GM19452 (cell line): ENCODE results near the gene SLC37A1.

Experiments
- ATAC-seq: cut with Tn5 transposase; IDR thresholded peaks from one replicate; pipeline ENCODE4 v1.9.1; 2021; ENCODE audit not compliant: unreplicated experiment

The SLC37A1 gene

DNA sequence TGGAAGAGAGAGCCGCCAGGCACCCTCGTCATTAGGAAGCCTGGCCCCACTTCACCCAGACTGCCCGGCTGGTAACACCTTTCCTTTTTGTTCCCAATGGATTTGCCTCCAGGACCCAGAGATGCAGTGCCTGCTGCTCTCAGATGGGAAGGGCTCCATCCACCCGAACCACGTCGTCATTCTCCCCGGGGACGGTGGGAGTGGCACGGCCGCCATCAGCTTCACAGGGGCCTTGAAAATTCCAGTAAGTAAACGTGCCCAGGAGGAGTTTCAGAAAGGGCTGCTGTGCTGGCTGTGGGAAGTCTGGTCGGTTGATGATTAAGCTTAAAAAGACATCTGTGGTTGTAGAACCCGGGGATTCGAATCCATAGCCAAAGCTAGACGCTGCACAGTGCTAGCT, 45.2 kb downstream of the SLC37A1 start:
- no peak for ATAC-seq

DNA sequence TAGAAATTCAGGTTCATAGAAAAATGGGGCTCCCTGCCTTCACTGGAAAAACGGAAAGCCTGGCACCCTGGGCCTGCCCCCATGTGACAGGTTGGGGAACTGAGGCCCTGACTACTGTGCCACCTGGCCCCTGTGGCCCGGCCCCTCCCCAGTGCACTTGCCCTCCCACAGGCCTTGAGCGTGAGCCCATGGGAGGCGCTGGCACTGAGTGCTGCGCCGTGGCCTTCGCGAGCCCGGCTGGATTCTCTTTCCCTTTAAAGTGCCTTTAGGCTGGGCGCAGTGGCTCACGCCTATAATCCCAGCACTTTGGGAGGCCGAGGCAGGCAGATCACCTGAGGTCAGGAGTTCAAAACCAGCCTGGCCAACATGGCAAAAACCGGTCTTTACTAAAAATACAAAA, 45.7 kb downstream of the SLC37A1 start:
- no peak for ATAC-seq

DNA sequence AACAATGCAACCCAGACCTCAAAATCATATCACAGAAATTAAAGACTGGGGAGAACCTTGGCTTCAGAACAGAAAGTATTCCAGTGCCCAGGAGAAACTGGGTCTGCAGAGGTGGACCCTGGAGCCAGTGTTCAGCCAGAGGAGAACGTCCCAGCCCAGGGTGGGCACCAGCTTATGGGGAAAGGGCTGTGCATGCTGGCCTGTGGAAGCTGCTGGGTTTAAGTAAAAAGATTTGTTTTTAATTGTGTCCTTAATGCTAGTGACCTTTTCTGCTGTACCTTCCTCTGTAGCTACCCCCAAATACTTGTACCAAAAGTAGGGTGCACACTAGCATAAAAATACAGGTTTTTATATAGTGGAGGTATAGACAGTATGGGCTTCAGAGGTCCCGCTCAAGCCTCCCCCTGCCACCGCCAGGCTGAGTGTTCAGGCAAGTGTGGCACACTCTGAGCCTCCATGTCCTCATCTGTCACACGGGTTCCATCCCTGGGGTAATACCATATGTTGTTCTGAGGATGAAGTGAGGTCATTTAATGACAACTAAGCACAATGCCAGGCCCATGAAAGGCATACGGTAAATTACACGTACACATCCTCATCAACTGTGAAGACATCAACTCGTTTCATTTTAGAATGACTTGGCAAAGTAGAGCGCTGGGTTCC, 47.0 kb downstream of the SLC37A1 start:
- no peak for ATAC-seq

DNA sequence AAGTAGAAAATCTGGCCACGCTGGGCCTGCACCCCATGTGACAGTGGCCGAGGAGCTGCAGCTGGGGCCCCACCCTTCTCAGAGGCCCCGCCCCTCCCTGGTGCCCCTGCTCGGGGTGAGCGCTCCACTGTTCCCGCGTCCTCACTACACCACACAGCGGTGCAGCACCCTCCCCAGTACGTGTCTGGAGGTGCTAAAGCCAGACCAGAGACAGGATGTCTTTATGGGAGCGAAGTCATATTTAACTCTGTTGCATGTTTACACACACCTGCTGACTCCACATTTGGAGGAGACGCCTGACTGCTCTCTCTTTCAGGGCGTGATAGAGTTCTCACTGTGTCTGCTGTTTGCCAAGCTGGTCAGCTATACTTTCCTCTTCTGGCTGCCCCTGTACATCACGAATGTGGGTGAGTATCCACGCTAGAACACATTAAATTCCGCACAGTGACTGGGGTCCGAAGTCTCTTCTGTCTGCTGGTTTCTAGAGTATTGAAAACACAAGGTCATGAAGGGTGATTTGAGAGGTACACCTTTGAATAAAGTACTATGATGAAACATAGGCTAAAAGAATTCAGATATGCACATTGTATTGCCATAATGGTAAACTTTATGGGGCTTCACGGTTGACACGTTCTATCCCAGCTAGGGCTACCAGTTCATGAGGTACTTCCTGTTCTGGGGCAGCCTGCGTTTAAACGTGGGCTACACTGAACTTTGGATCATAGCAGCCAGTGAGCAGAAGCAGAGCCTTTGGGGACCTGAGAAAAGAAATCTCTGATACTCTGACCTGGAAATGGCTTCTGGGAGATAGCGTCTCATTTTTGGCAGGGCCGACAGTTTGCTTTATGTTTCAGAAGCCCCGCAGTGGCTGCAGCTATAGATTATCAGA, 48.4 kb downstream of the SLC37A1 start:
- no peak for ATAC-seq

DNA sequence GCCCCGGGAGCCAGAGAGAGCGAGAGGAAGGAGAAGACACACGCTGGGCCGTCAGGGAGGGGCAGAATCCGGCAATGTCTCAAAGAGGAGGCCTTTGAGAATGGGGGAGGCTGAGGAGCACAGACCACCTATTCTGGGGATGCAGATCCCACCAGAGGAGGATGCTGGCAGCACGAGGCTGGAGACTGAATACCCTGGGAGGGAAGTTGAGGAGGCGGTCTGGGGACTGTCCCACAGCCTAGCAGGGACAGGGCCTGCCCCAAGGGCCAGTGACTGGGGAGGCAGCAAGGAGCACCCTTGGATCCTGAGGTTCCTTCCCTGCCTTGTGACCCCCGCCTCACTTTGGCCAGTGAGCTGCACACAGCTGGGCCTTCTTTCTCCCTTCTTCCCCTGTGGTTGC, 49.2 kb downstream of the SLC37A1 start:
- ATAC-seq: no peak

DNA sequence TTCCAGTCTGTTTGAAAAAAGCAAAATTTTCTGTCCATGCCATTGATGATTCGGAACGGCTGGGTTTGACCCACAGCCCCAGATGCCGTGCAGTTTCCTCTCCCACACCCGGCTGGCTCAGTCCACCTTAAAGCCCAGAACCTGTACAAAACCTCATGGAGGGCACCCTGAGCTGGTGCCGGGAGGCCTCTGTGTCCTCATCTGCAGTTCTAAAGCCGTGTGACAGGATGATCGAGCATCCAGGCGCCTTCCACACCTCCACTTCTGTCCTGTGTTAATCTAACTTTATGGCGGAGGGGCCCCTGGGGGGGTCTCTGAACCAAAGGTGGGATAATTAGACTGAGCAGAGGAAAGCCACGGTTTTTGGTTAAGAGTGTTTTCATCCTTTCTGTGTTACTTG, 49.6 kb downstream of the SLC37A1 start:
- ATAC-seq: no peak

DNA sequence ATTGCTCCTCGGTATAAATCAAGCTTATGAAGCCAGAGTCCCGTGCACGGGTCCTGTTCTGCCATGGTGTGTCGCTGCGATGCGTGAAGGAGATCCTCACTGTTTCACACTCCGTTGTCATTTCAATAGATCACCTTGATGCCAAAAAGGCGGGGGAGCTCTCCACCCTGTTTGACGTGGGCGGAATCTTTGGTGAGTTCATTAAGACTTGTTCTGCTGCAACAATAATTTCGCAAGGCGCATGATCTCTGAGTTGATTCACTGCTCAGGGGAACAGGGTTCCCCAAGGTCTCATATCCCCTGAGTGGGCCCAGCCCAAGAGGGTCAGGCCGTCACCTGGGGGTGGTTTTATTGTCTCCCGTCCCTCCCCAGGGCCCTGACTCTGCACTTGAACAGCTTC, 50.0 kb downstream of the SLC37A1 start:
- no peak for ATAC-seq

DNA sequence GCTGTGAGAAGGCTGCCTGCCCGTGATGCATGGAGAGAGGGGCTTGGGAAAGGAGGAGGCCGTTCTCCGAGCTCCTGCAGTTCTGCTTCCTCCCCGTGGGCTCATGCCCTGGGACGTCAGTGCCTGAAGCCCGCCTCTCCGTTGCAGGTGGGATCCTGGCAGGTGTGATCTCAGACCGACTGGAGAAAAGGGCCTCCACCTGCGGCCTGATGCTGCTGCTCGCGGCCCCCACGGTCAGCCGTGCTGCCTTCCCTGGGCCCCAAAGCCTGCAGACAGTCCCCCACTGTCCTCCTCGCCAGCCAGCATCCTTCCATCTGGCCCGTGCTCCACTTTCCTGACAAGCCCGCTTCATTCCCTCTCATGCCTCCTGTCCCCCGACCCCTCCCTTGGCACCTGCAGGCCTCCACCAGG, 50.9 kb downstream of the SLC37A1 start:
- no peak for ATAC-seq

DNA sequence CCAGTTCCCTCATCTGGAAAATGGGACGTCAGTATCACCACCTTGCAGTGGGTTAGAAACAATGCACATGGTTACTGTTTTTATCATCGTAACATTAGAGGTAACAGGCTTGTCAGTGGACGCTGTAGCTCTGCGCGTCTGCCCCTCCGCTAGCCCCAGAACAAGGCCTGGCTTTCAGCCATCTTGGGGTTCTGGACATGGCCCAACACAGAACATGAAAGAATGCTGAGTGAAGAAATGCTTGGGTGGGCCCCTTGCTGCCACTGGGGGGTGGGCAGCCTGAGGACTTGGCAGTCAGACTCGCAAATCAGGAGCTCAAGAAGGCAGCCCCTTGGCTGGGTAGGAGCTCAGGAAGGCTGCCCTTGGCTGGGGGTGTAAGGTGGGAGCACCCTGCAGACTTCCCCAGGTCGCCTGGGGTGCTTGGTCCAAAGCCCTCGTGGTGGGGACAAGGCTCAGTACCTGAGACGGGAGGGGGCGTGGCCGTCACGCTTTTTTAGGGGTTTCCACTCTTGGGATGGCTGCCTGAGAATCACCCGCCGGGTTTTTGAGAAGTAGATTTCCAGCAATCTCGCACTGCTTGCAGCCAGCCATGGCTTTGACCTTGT, 51.7 kb downstream of the SLC37A1 start:
- no peak for ATAC-seq

DNA sequence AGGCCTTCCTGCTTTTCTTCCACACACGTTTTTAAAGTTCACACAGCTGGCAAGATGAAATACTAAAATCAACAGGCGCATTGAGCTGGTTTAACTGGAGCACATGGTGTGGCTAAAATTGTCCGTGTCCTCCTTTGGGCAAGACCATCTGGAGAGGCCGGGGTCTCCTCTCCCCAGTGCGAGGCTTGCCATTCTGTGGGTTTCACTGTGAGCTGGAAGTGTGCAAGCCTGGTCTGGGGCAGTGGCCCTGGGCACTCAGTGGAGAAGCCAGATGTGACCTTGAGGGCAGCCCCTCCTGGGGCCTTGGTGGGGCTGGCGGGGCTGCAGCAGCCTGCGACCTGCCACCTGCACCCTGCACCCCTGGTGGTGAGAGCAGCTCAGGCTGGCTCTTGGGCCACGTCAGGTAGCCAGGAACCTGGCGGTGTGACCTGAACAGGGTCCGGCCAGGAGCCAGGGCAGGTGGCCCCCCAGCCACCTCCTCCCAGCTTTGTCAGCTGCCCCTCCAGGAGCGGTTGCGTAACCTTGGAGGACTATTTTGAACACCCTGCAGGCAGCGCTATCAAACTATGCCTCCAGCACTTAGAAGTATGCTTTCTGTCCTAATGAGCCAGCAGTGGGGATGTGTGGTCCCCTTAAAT, 52.4 kb downstream of the SLC37A1 start:
- no peak for ATAC-seq

DNA sequence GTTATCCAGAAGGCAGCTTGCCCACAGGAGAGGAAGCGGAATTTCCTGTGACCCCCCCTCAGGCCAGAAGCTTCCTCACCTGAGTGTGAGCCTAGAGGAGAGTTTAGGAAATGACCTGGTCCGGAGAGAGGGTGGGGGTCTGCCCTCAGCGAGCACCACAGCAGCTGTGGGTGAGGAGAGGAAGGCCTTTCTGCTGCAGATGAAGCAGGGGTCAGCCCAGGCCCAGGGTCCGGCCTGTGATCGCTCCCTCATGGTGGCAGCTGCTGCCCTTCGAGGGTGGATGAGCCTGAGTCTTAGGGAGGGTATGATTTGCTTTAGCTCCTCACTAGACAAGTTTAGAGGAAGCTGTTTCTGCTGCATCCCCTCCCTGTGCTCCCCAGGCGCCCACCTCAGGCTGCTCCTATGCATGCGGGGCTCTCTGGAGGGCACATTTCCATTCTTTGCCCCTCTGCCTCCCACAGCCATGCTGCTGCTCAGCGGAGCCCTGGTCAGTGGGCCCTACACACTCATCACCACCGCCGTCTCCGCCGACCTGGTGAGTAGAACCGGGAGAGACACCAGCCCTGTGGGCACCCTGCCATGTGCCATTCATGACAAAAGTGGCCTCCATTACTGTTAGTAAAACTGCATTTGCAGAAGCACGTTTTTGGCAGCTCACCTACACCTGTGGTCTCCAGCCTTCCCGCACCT, 53.0 kb downstream of the SLC37A1 start:
- no peak for ATAC-seq

DNA sequence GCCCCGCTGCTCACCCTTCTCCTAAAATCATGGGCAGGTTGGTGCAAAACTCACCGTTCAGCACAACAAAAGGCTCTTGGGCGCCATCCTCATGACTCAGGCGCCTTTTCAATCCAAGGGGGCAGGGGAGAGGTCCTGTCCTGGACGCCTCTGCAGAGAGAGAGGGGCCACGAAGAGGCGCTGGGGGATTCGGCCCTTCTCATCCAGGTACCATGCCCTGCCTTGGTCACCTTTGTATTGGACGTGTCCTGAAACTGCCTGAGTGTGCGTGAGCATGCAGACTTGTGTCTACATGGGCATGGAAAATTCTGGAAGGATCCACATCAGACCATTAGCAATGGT, 53.5 kb downstream of the SLC37A1 start:
- no peak for ATAC-seq

DNA sequence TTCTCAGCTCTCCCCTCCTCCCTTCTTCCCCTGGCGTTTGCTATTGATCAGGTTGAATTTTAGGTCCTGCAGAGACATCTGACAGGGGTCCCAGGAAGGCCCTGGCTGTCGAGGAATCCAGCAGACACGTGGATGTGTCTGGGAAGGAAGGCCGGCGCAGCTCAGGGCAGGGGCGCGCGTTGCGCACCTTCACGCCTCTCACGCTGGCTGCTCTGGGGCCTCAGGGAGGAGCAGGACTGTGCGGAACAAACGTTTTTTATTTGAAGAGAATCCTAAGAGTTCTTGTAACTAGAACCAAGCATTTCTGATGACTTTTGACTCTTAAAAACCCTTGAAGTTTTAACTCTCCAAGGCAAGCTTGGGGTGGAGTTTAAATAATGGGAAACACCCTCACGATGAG, 54.2 kb downstream of the SLC37A1 start:
- ATAC-seq: no peak

DNA sequence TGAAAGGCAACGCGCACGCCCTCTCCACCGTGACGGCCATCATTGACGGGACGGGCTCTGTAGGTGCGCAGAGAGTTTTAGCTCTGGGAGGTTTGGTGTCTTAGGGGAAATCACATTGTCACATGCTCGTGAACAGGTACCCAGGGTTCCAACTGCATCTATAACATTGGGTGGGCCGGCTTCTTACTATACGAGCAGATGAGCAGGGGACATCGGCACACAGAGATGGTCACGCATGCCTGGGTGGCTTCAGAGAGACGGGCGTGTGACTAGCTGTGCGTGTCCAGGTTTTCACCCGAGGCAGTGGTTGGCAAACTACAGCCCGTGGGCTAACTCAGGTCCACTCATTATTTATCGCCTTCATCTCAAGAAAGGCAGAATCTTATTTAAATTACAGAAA, 54.7 kb downstream of the SLC37A1 start:
- ATAC-seq: no peak

DNA sequence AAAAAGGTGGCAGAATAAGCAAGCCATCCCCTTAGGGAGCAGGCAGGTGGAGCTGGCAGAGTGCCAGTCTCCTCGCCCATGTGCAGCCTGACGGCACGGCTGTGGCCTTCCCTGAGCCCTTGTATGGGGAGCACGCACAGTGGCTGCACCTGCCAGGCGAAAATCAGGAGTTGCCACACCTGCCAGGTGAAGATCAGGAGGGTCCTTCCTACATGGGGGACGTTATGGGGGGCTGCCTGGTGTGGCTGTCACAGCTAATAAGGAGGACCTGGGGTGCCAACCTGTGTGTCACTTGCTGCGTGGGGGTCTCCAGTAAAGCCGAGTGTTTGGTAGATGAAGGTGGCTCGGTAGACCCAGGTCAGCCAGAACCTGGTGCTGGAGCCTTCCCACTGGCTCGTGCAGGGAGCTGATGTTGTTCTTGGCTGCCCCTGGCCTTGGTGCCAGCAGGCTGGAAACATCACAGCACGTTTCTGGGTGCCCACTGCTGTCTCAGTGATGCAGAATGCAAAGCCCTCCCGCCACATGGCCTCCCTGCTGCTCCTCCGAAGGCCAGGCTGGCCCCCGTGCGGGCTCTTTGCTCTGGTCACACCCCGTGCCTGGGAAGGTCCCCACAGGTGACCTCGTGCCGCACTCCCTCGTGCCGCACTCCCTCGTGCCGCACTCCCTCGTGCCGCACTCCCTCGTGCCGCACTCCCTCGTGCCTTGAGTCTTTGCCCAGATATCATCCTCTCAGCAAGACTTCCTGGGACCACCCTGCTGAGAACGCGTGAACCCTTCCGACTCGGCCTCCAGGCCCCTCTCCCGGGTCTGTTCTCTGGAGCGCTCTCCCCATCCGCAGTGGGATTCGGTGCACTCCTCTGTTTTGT, 55.4 kb downstream of the SLC37A1 start:
- no peak for ATAC-seq

DNA sequence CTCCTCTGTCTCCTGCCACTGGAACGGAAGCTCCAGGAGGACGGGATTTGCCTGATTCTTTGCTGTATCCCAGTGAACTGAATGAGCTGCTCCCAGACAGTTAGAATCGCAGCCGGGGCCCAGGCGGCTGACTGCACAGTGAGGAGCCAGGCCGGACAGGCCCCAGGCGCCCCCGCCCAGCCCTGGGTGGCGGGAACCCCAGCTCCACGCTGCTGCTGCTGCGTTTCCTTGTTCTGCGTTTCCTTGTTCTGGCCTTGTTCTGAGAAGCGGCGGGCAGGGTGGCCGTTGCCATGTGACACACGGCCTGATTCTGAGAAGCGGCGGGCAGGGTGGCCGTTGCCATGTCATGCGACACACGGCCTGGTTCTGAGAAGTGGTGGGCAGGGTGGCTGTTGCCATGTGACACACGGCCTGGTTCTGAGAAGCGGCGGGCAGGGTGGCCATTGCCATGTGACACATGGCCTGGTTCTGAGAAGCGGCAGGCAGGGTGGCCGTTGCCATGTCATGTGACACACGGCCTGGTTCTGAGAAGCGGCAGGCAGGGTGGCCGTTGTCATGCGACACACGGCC, 56.2 kb downstream of the SLC37A1 start:
- no peak for ATAC-seq

DNA sequence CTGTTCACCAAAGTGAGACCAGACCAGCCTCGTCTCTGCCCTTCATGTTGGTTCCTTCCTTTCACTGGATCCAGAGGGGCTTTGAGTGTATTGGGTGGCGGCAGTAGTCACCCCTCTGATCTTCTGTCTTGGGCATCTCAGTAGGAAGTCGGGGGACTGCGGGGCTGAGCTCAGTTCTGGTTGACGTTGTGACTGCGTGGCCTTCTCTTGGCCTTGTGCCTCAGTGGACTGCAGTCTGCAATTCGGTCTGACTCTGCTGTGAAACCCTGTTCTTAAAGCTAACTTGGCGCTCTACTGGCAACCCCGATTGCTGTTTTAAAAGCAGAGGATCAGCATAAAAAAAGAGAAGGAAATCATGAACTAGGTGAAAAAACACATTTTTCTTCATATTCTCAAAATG, 56.7 kb downstream of the SLC37A1 start:
- ATAC-seq: no peak

DNA sequence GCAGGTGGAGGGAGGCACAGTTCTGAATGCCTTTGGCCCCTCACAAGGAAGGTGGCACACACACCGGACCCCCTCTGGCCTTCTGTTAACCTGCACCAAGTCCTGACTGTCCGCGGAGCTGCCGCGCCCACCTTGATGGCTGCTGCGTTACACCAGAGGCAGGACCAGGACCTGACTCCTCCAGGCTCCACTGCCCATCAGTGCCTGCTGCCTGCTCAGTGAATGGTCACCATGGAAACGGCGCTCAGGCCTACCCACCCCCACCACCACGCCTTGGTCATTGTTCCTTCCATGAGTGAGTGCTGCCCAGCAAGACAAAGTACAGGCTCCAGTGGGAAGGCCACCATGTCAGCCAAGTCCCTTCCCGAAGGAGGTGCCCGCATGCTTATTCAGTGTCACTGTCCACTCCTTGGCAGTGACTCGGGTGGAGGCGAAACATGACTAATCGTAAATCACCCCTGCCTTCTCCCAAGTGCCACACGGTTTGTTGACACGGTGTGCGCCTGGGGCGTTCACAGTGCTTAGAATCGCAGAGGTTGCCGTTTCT, 57.3 kb downstream of the SLC37A1 start:
- no peak for ATAC-seq

DNA sequence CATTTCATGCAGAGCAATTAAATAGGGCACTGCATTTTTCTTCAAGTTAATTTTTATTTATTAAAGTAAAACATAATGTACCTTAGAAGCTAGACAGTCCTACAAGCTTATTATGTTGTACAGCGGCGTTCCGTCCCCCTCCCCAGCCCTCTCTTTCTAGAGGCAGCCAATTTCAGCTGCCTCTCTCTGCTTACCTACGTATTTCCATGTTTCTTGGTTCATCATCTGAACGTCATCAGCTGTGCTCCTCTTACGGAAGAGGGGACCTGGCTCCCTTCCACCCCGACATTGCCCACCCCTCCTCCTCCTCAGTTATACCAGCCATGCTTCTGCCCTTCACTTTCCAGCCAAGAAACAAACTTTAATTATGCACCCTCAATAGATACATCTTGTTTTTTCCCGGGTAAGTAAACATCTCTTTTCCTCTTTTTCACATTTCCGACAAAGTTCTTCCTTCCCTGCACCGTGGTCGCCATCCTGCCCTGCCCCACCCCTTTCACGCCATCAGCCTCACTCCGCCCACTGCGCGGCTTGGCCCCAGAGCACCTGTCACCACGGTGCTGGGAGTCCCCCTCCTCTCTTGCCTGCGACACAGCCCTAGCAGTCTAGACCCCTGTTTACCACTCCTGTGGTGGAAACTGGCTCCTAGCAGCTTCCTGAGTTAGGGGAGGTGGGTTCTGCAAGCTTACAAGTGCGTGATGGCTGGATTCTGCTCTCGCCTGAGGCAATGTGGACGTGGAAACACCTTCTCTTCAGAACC, 57.9 kb downstream of the SLC37A1 start:
- ATAC-seq: no peak
